Skin of body (tissue), 2 donors: ENCODE results near the gene IQCM. TPM values are rescaled to one million over a fixed set of nuclear protein-coding genes. Genes with fewer than 3 reads are reported as not detected.
A peak's percentile ranks its signal among the peaks of the same experiment; 100 is the strongest.
"Not testable (repeated sequence)": the region's sequence is repeated elsewhere in the genome, so short reads cannot be mapped to it uniquely, and the experiment has no call there.

Experiments
- DNase-seq: peaks from one replicate; lab custom pipeline; 2025; lab: John Stamatoyannopoulos, UW
- total RNA-seq: library from RNA; depleted of rRNA; stranded (reverse); fragments of >200 nt; gene quantifications from one replicate; pipeline ENCODE4 v1.2.3, GENCODE V29; 2014

IQCM gene
- total RNA-seq, 1 donor from 2014 or later: not detected

DNA sequence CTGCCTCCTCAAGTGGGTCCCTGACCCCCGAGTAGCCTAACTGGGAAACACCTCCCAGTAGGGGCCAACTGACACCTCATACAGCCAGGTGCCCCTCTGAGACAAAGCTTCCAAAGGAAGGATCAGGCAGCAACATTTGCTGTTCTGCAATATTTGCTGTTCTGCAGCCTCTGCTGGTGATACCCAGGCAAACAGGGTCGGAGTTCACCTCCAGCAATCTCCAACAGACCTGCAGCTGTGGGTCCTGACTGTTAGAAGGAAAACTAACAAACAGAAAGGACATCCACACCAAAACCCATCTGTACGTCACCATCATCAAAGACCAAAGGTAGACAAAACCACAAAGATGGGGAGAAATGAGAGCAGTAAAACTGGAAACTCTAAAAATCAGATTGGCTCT, 347.0 kb downstream of the IQCM start:
- DNase-seq: not testable (repeated sequence)

DNA sequence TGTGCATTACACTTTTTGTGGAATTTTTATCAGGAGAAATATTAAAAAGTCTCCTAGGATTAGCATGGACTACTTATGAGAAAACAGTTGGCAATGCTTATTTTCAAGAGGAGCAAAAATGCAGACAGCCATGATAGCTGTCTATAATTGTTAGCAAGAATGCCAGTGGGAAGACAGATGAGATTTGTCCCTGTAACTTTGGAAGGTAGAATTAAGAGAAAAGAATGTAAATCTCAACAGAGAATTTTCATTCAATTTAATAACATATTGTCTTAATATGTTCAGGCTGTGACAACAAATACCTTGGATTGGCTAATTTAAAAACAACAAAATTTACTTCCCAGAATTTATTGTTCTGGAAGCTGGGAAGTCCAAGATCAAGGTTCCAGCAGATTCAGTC, 349.2 kb downstream of the IQCM start:
- DNase-seq: no peak

DNA sequence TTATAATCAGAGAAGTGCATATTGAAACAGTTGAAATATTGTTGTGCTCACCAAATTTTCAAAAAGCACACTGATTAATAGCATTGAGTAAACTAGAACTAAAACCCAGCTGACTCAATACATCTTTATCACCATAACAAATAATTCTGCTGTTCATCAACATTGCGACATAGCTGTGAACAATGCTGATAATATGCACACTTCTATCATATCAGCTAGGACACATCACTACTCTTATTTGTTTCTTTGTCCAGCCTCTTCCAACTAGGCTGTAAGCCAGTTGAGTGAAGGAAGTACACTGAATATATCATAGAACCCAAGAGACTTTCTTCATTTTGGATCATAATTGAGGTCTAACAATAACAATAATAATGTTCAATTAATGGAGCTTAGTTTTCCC, 349.7 kb downstream of the IQCM start:
- DNase-seq: peak; percentile 69

DNA sequence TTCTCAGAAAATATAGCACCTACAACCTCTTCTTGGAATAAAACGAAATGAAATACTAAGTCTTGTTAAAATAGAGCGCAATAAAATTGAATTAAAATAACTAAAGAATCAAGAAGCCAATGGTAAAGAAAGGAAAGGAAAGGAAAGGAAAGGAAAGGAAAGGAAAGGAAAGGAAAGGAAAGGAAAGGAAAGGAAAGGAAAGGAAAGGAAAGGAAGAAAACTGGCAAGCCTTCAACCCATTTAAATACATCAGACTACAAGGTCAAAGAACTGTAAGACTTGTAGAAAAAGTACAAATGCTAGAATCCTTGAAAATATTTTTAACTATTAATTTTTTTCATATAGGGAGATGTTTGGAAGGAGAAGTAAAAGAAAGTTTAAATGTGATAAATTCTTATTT, 372.1 kb downstream of the IQCM start:
- no peak for DNase-seq

DNA sequence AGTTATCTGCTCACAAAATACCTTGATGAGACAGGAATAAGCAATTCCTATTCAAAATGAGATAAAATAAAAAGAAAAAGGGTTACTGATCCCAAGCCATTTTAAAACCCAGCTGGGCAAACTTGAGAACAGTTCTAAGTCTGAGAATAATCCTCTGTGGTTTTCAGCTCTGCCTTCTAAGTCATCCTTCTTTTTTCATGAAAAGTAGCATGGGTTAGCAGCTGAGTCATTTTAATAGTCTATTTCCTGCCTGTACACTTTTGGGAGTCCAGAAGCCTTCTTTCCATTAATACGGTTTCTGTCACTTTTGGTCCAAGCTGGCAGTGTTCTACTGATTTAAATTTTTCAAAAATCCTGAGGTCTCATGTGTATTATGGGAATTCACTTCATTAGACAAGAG, 374.3 kb downstream of the IQCM start:
- DNase-seq: no peak

DNA sequence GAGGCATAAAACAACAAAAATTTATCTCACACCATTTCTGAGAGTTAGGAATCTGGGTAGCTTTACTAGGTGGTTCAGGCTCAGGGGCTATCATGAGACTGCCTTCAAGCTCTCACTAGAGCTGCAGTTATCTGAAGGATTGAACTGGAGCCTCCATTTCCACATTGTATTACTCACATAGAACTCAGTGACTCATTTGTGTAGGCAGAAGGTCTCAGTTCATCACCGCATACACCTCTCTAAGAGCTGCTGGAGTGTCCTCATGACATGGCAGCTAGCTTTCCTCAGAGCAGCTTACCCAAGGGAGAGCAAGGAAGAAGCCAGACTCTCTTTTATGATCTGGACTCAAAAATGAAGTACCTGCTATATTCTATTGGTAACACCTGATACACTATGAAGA, 389.2 kb downstream of the IQCM start:
- no peak for DNase-seq

DNA sequence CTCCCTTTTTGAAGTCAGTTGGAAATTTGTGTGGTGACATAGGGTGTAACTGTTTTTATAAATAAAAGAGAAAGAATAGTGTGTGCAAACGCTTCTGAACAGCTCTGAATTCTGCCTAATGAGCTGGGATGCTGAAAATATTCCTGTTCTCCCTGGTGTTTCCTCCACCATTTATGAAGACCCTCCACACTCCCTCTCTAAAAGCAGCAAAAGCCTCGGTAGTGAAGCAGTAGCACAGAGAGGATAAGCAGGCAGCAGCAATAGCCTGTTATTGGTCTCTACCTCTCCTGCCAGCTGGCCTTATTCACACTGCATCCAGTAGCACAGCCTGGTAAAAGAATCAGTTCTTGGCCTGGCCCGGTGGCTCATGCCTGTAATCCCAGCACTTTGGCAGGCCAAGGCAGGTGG, 406.1 kb downstream of the IQCM start:
- no peak for DNase-seq

DNA sequence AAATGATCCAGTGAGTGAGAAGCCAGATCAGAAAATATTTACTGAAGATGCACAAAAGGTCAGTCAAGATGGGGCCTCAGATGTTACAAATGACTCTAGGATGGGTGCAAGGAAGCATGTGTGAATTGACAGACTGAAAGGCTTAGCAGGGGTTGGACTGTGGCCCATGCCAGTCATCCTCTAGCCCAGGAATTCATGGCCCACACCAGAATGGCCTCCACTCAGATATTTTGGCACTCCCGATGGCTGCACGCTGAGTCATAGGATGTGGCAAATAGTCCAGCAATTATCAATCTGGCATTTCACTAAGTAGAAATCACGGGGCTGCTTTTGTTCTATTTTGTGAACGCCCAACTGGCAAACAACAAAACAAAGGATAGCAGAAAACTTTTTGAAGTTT, 406.5 kb downstream of the IQCM start:
- DNase-seq: no peak

DNA sequence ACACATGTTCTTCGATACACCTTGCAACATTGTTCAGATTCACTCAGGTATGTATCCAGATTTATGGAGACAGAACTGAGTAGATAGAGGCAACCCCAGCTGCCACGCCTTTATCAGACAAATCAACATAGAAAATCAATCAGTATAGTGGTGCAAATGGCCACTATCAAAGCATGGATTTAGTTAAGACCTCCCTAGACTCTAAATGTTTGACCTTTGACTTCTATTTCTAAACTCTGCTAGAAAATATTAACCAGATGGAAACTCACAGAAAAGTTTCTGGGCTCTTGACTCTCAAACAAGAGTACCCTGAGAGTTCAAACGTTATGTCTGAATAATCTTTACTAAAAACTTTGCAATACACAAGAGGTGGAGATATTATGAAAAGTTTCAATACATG, 411.5 kb downstream of the IQCM start:
- DNase-seq: no peak

DNA sequence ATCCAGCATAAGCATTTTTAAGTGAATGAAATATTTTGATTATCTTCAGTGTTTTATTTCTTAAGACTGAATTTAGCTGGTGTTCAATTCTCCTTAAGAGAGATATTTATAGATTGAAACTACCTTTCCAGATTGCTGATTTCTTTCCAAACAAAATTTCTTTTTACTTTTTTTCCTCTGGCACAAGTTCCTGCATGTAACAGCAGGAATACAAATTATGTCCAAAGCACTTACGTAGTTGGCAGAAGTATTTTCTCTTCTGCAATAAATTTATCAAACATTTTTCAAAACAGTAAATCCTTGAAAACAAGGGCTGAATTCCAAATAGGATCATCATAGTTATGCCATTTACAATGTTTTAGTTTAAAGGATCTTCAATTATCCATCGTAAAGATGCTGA, 412.6 kb downstream of the IQCM start:
- DNase-seq: peak; percentile 31

DNA sequence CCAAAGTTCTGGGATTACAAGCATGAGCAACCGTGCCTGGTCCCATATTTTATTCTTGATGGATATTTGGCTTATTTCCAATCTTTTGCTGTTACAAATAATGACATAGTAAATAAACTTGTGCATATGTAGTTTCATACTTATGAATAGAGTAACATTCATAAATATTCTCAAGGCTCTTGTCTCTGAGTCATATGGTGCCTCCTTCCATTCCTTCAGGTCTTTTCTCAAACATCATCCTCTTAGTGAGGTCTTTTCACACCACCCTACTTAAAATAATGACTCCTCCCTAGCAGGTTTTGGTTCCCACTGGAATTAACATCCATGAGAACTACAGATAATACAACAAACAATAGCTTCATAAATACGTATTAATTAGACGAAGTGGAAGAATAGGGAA, 416.6 kb downstream of the IQCM start:
- no peak for DNase-seq

DNA sequence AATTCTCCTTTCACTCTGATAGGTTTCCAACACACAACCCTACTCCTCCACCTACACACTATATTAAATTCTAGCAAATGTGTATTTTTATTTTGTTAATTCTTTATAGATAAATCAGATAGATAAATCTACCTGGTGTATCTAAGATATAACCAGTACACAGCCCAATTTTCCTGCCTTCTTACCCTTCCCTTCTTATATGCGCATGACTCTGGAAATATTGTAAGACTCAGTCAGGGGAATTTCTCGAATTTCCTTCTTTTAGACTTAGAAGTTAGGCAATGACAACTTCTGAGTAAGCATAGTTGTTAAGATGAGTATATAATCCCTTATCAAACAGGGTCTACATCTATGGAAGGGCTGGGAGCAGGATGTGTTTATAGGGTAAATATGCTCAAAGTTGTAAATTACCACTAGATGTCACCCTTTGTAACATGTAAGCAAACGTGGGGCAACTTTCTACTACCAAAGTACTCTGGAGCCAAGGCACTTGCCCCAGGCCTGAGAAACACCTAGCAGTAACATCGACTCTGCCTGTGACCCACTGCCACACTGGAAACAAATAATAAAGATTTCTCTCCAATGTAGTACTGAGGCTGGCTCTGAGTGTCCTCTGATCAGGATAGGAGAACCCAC, 444.7 kb downstream of the IQCM start:
- DNase-seq: no peak

DNA sequence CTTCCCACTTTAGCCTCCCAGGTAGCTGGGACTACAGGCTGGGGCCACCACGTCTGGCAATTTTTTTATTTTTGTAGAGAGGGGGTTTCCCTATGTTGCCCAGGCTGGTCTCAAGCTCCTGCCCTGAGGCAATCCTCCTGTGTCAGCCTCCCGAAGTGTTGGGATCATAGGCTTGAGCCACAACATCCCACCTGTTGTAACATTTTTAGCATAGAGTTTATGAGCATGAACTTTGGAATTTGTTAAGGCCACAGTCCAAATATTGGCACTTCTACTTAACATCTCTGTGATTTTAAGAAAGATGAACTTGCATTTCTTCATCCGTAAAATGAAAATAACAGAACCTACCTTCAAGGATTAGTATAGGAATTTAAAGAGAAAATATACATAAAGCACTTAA, 445.6 kb downstream of the IQCM start:
- DNase-seq: no peak

DNA sequence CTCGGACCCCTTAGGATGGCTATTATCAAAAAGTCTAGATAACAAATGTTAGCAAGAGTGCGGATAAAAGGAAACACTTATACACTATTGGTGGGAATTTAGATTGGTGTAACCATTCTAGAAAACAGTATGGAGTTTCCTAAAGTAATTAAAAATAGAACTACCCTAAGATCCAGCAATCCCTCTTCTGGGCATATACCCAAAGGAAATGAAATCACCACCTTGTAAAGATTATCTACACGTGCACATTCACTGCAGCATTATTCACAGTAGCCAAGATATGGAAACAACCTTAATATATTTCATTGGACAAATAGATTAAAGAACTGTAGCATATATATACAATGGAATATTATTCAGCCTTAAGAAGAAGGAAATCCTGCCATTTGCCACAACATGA, 462.4 kb downstream of the IQCM start:
- no peak for DNase-seq

DNA sequence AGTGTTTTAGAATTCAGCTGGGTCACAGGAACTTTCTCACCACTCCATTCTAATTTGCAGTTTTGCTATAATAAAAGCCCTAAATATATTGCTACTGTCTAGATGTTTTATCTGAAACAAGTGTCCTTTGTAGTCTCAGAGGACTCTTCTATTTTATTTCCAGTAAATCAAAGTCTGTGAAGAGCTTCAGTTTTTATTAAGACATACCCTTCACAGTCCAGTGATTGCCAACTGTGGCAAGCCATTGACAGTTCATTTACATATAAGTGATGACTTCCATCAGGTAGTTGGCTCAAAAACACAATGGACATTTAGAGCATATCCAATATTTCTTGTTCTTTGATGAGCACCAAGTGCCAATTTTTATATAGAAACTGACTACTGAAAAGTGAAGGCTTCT, 466.1 kb downstream of the IQCM start:
- no peak for DNase-seq

DNA sequence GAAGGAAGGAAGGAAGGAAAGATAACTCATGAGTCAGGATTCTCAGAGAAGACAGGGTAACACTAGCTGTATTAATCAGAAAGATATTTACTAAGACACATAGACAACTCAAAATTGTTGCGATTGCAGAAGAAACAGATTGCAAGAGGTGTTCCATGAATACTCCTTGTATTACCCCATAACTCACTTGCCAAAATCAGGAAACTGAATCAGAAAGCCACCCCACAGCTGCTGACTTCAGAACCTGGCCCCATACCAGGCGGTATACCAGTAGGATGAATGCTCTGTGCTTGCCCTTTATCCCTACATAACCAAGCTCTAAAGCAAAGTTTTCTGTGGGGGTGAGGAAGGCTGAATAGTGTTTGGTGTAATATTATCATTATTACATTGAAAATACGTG, 468.5 kb downstream of the IQCM start:
- DNase-seq: no peak

DNA sequence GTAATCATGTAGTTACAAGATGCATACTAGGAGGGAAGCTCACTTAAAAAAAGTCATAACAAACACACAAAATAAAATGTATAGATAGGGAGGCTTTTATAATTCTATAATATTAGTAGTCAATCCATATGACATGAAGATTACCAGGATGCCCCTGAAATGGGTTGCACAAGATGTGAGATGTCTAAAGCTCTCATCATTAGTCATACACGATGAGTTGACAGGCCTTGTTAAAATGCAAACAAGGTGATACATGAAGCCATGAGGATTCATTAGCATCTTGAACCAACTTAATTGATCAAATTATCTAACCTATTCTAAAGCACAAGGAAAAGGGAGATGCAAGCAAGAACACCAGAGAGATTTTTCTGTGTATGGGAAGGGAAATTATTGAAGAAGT, 470.2 kb downstream of the IQCM start:
- DNase-seq: no peak

DNA sequence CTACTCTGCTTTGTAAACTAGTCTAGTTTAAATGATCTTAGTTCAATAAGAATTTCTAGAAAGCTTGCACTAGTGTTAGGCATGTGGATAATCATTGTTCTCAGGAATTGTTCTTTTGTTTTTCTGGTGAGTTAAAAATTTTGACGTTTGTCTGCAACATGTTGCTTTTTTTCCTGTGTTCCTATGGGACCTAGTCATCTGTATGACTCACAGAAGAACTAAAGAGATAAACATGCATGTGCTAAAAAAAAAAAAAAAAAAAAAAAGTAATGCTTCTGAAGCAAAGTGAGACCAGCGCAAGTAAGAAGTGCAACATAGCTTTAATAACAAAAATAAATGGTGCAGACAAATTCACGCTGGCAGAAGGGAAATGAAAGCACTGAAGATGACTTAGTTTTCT, 471.2 kb downstream of the IQCM start:
- no peak for DNase-seq

DNA sequence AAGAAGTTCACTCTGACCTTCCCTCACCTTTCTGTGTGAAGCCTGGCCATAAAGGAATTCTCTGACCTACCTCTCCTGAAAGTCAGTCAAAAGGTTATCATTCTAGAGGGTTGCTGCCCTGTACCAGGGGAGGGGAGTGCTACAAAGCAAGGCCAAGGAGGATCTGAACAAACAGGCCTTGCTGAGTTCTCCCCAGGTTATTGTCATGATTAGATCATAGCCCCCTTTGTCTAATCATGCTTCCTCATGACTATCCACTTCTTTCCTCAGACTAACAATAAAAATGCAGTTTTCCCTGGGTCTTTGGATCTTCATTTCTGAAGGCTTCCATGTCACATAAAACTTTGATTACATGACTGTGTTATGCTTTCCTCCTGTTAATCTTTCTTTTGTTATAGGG, 472.0 kb downstream of the IQCM start:
- no peak for DNase-seq

DNA sequence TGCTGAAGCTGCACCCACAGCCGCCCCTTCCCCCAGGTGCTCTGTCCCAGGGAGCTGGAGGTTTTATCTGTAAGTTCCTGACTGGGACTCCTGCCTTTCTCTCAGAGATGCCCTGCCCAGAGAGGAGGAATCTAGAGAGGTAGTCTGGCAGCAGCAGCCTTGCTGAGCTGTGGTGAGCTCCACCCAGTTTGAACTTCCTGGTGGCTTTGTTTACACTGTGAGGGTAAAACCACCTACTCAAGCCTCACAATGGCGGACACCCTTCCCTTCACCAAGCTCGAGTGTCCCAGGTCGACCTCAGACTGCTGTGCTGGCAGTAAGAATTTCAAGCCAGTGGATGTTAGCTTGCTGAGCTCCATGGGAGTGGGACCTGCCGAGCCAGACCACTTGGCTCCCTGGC, 474.5 kb downstream of the IQCM start:
- not testable (repeated sequence) for DNase-seq

DNA sequence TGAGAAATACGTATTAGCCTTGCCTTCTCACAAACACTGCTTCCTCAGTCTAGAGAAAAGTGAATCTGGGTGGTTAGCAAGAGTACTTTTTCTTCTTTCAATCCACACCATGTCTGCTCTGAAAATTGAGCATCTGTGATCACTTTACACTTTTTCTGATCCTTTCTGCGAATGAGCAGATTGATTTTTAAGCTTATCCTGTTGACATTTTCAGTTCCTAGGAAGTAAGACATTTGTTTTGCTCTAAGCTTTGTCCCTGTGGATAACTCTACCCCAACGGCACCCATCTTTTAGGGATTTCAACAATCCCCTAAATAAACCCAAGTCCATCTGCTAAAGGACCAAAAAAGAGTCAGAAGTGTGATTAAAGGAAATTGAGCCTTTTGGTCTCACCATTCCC, 487.5 kb downstream of the IQCM start:
- no peak for DNase-seq

DNA sequence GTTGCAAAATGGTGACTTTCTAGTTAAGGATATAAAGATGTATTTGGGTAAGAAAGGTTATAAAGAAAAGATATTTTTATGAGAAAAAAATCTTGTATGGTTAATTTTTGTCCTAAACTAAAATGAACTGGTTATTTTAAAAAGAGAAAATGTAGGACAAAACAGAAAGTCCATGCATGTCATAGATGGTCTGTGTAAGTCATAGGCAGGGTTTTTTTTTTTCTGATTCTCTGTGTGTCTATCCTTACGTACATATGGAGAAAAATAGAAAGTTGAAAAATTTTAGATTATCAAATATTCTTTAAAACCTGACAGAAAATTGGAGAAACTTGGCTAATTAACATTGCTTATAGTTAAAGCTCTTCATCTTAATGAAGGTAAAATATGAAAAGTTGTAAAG, 493.4 kb downstream of the IQCM start:
- DNase-seq: no peak

DNA sequence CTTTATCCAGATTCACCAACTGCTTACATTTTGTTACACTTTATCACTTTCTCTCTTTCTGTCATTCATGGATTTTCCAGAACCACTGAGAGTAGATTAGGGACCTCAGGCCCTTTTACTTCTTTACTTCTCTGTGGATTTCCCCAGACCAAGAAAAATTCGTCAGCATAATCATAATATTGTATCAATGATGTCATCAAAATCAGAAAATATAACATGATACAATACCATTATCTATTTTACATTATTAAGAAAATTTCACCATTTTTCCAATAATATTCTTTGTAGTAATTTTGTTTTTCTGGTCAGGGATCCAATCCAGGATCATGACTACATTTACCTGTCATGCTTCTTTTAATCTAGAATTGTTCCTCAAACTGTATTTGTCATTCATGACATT, 494.2 kb downstream of the IQCM start:
- DNase-seq: no peak

DNA sequence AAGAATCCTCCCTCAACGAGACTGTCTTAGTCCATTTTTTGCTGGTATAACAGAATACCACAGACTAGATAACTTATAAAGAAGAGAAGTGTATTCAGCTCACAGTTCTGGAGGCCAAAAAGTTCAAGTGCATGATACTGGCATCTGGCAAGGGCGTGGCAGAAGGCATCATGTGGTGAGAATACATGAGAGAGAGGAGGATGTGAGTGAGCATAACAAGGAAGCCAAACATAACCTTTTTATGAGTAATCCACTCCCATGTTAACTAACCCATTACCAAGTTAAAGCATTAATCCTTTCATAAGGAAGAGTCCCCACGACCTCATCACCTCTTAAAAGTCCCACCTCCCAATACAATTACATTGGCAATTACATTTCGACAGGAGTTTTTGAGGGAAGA, 504.6 kb downstream of the IQCM start:
- DNase-seq: no peak
